Psoas muscle (tissue), 8 donors: ENCODE measurements around the gene CSTPP1. TPM values are rescaled to one million over a fixed set of nuclear protein-coding genes. Genes with fewer than 3 reads are reported as not detected.
"Not testable (repeated sequence)": the region's sequence is repeated elsewhere in the genome, so short reads cannot be mapped to it uniquely, and the experiment has no call there.

Experiments used
- ATAC-seq, 4 donors: fragments of 200-7000 bp; cut with Tn5 transposase; one replicate each; pipeline ENCODE4 v1.9.1; 2020; ENCODE audit warnings: moderate library complexity in 3 of 4, mild to moderate bottlenecking in 2 of 4
- DNase-seq, 2 donors: peaks; one replicate each; pipeline ENCODE4 v3.0.0-alpha.2; 2020
- H3K27ac ChIP-seq: fragments of 200-600 bp; one replicate; pipeline ENCODE4 v1.8.0; 2022
- H3K27me3 ChIP-seq, 3 donors: fragments of 200-600 bp in 1 of 3; one replicate each; pipeline versions ENCODE4 v1.6.1 to v1.8.0; 2013 to 2022; ENCODE audit warnings: low read length in 2 of 3, mild to moderate bottlenecking in 2 of 3, moderate library complexity in 1 of 3; ENCODE audit not compliant: insufficient read depth in 3 of 3
- H3K36me3 ChIP-seq, 2 donors: fragments of 200-600 bp in 1 of 2; one replicate each; pipeline versions ENCODE4 v1.6.1 to v1.8.0; 2013 to 2022; ENCODE audit warnings: low read depth in 1 of 2, mild to moderate bottlenecking in 1 of 2, moderate library complexity in 1 of 2; ENCODE audit not compliant: insufficient read depth in 1 of 2
- H3K4me1 ChIP-seq: fragments of 200-600 bp; one replicate; pipeline ENCODE4 v1.8.0; 2022
- H3K4me3 ChIP-seq: fragments of 200-600 bp; one replicate; pipeline ENCODE4 v1.8.0; 2022; ENCODE audit warnings: mild to moderate bottlenecking
- H3K9me3 ChIP-seq: fragments of 200-600 bp; one replicate; pipeline ENCODE4 v1.8.0; 2022
- CTCF ChIP-seq: fragments of 200-600 bp; IDR thresholded peaks from one replicate; pipeline ENCODE4 v1.8.0; 2022; ENCODE audit warnings: antibody characterized with exemption
- WGBS, 3 donors: extraction: QIAGEN DNeasy Blood & Tissue Kit; methylation state at CpG; one replicate each; pipeline versions ENCODE4 v1.1.6 to v1.1.7; 2013; 5-methylcytosine and 5-hydroxymethylcytosine counted together
- intact Hi-C, 2 donors: fragments of 100-400 bp; cut with DNase I; formaldehyde crosslinking; loops; one replicate each; pipeline versions ENCODE4 v1.11.0 to v1.14.2; 2022
- polyA plus RNA-seq, 3 donors: library from polyadenylated mRNA; stranded (reverse); fragments of 200-250 nt; gene quantifications; one replicate each; pipeline ENCODE4 v1.2.3, GENCODE V29; 2013
- total RNA-seq, 4 donors: library from RNA; stranded (reverse); fragmentation: NEBNext Ultra II Directional in 2 of 4; extraction: Animal tissue kit (Norgen Biotek cat#: 25700) in 2 of 4; gene quantifications; one replicate each; pipeline versions ENCODE4 v1.2.1 to v1.2.4, GENCODE V29; 2021 to 2023
- donor health status: healthy with polysubstance abuse.
- donor health status: DM: no; HTN: no; CAD: no; lungs with moderate emphysema.
- donor health status: Bipolar disorder and iron deficiency.
- donor health status: healthy.
- donor health status: DM: yes; HTN: yes; CAD: no.
- donor health status: DM: no; HTN: no; CAD: no.
- donor health status: DM: no; HTN: no; CAD: no.
- donor health status: DM: yes; HTN: yes; CAD: no.

CSTPP1 gene
- total and polyA plus RNA-seq, 7 donors, result 5.1 to 10.0 (median 6.9) TPM

- TF ChIP-seq CTCF, result no peak
- no peak for ATAC-seq
- Histone ChIP-seq H3K36me3 (no peaks in the 10 kb centered on the region), H3K4me1 (no peaks in the 10 kb centered on the region), H3K9me3 (no peaks in the 10 kb centered on the region), H3K27me3 (no peaks in the 10 kb centered on the region), H3K4me3 (no peak overlapping the region), H3K27ac (no peak overlapping the region)
- intact Hi-C loops, result no loop called here
- DNase-seq, result no peak
- 97 to 100% (median 100%) methylated on average over 1 of the region's 1 CpG for WGBS, 3 donors
These were observed 22.2 kb downstream of the CSTPP1 start for GRCh38 chr11:46958777-46959176.

GRCh38 chr11:46961041-46961440 lies 24.5 kb downstream of the CSTPP1 start:
- intact Hi-C loops, result no loop called here
- Histone ChIP-seq H3K9me3 (no peaks in the 10 kb centered on the region), H3K4me1 (no peaks in the 10 kb centered on the region), H3K36me3 (no peaks in the 10 kb centered on the region), H3K4me3 (no peak overlapping the region), H3K27ac (no peak overlapping the region), H3K27me3 (no peaks in the 10 kb centered on the region)
- ATAC-seq, result no peak
- no peak for TF ChIP-seq CTCF
- WGBS, 3 donors, result 99 to 100% (median 99%) methylated on average over 2 of the region's 2 CpGs
- DNase-seq, result no peak

GRCh38 chr11:46961886-46962285 lies 25.3 kb downstream of the CSTPP1 start:
- DNase-seq, H3K27ac ChIP-seq, H3K36me3 ChIP-seq, H3K9me3 ChIP-seq, H3K4me1 ChIP-seq, ATAC-seq, intact Hi-C loops, H3K27me3 ChIP-seq, H3K4me3 ChIP-seq: not testable (repeated sequence)
- 92 to 93% (median 93%) methylated on average over 3 of the region's 3 CpGs for WGBS, 3 donors

GRCh38 chr11:46963844-46964243 lies 27.3 kb downstream of the CSTPP1 start:
- WGBS, 3 donors, result 98 to 99% (median 98%) methylated on average over 3 of the region's 3 CpGs
- H3K4me3 ChIP-seq, result no peak overlapping the region
- TF ChIP-seq CTCF, result no peak
- H3K36me3 ChIP-seq, result no peaks in the 10 kb centered on the region
- H3K27ac ChIP-seq, result no peak overlapping the region
- intact Hi-C loops, result no loop called here
- H3K9me3 ChIP-seq, result no peaks in the 10 kb centered on the region
- DNase-seq (no peak), ATAC-seq (no peak)
- H3K27me3 ChIP-seq, result no peaks in the 10 kb centered on the region
- no peaks in the 10 kb centered on the region for H3K4me1 ChIP-seq

- Histone ChIP-seq H3K4me3 (no peak overlapping the region), H3K36me3 (no peaks in the 10 kb centered on the region), H3K9me3 (no peaks in the 10 kb centered on the region), H3K27ac (no peak overlapping the region), H3K4me1 (no peaks in the 10 kb centered on the region), H3K27me3 (no peaks in the 10 kb centered on the region)
- intact Hi-C loops, result no loop called here
- WGBS, 3 donors, result 43 to 75% (median 49%) methylated on average over 2 of the region's 2 CpGs
- DNase-seq, result no peak
- no peak for ATAC-seq
- TF ChIP-seq CTCF, result no peak
These were observed 30.2 kb downstream of the CSTPP1 start for GRCh38 chr11:46966773-46967172.
